ENCODE data around the gene SND1. TPM values are rescaled to one million over a fixed set of nuclear protein-coding genes. Genes with fewer than 3 reads are reported as not detected.

Gene SND1
- total and polyA plus RNA-seq, 10 donors: 61.7 to 173 (median 116) TPM

- WGBS, 5 donors: 92 to 96% (median 94%) methylated on average over 5 of the region's 5 CpGs
- DNase-seq: no peak
- Histone ChIP-seq H3K27ac (no peak overlapping the region), H3K9me3 (no peaks in the 10 kb centered on the region), H3K36me3 (peaks cover 0 to 58% (median 10%) of the 10 kb centered on the region in 6 donors), H3K27me3 (replicated peaks in 1 of 7) (no peaks in the 10 kb centered on the region), H3K4me3 (no peak overlapping the region), H3K4me1 (peaks cover 0 to 15% (median 0%) of the 10 kb centered on the region in 6 donors)
- intact Hi-C loops (cut with DNase I; ENCODE audit: low total_unique reads): no loop called here
- TF ChIP-seq POLR2AphosphoS5 (IDR thresholded peaks at IDR 0.05) (no peak), POLR2A (IDR thresholded peaks at IDR 0.05) (no peak)
- TF ChIP-seq, protein P1, sequence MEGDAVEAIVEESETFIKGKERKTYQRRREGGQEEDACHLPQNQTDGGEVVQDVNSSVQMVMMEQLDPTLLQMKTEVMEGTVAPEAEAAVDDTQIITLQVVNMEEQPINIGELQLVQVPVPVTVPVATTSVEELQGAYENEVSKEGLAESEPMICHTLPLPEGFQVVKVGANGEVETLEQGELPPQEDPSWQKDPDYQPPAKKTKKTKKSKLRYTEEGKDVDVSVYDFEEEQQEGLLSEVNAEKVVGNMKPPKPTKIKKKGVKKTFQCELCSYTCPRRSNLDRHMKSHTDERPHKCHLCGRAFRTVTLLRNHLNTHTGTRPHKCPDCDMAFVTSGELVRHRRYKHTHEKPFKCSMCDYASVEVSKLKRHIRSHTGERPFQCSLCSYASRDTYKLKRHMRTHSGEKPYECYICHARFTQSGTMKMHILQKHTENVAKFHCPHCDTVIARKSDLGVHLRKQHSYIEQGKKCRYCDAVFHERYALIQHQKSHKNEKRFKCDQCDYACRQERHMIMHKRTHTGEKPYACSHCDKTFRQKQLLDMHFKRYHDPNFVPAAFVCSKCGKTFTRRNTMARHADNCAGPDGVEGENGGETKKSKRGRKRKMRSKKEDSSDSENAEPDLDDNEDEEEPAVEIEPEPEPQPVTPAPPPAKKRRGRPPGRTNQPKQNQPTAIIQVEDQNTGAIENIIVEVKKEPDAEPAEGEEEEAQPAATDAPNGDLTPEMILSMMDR (IDR thresholded peaks at IDR 0.05 in 8 of 11, conservative IDR thresholded peaks at IDR 0.05 in 3 of 11): no peak
Observed at GRCh38 chr7:127934711-127935110, 282.7 kb downstream of the SND1 start.

GRCh38 chr7:127935847-127936376, 283.9 kb downstream of the SND1 start:
- DNase-seq: no peak
- Histone ChIP-seq H3K4me1 (peaks cover 0 to 4% (median 0%) of the 10 kb centered on the region in 6 donors), H3K36me3 (peaks cover 0 to 49% (median 5%) of the 10 kb centered on the region in 6 donors), H3K4me3 (no peak overlapping the region), H3K27me3 (replicated peaks in 1 of 7) (no peaks in the 10 kb centered on the region), H3K9me3 (no peaks in the 10 kb centered on the region), H3K27ac (no peak overlapping the region)
- intact Hi-C loops (cut with DNase I; ENCODE audit: low total_unique reads): no loop called here
- TF ChIP-seq, protein P1 (IDR thresholded peaks at IDR 0.05 in 8 of 11, conservative IDR thresholded peaks at IDR 0.05 in 3 of 11): no peak
- TF ChIP-seq POLR2AphosphoS5 (IDR thresholded peaks at IDR 0.05): peak in 1 of 3 donors; percentile 10
- TF ChIP-seq POLR2A (IDR thresholded peaks at IDR 0.05): no peak
- WGBS, 5 donors: 82 to 93% (median 86%) methylated on average over 6 of the region's 6 CpGs

- H3K9me3 ChIP-seq: no peaks in the 10 kb centered on the region
- no peak for DNase-seq
- no peak overlapping the region for H3K27ac ChIP-seq
- 83 to 94% (median 86%) methylated on average over 3 of the region's 3 CpGs for WGBS, 5 donors
- peaks cover 0 to 43% (median 2%) of the 10 kb centered on the region in 6 donors for H3K36me3 ChIP-seq
- intact Hi-C loops (cut with DNase I; ENCODE audit: low total_unique reads): no loop called here
- no peaks in the 10 kb centered on the region for H3K27me3 ChIP-seq (replicated peaks in 1 of 7)
- TF ChIP-seq POLR2AphosphoS5 (IDR thresholded peaks at IDR 0.05) (no peak), POLR2A (IDR thresholded peaks at IDR 0.05) (no peak)
- TF ChIP-seq, protein P1 (IDR thresholded peaks at IDR 0.05 in 8 of 11, conservative IDR thresholded peaks at IDR 0.05 in 3 of 11): no peak
- H3K4me1 ChIP-seq: peaks cover 0 to 4% (median 0%) of the 10 kb centered on the region in 6 donors
- H3K4me3 ChIP-seq: no peak overlapping the region
Observed at GRCh38 chr7:127937066-127937680, 285.2 kb downstream of the SND1 start.

DNA sequence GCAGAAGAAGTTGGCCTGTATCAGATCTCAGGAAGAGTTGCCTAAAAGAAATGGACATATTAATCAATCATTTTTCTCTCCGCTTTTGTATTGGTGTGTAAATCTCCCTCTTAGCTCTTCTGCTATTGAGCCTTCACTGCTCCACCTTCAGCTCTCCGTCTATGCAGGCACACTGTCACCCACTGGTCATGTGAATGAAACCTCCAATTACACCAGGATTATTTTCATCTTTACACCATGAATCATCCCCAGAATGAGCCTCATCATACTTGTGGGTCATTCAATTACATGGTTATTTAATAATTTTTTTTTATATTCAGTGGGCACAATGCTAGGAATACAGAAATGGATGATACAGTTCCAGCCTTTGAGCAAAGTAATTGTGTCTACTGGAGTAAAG, 286.6 kb downstream of the SND1 start:
- 90 to 96% (median 93%) methylated on average over 2 of the region's 2 CpGs for WGBS, 5 donors

More for the DNA sequence above, 286.6 kb downstream of the SND1 start:
- TF ChIP-seq POLR2AphosphoS5 (IDR thresholded peaks at IDR 0.05) (no peak), POLR2A (IDR thresholded peaks at IDR 0.05) (no peak)
- TF ChIP-seq, protein P1 (IDR thresholded peaks at IDR 0.05 in 8 of 11, conservative IDR thresholded peaks at IDR 0.05 in 3 of 11): no peak
- peaks cover 0 to 45% (median 0%) of the 10 kb centered on the region in 6 donors for H3K36me3 ChIP-seq
- no peak overlapping the region for H3K4me3 ChIP-seq
- H3K27ac ChIP-seq: no peak overlapping the region
- intact Hi-C loops (cut with DNase I; ENCODE audit: low total_unique reads): no loop called here
- no peaks in the 10 kb centered on the region for H3K27me3 ChIP-seq (replicated peaks in 1 of 7)
- peaks cover 0 to 4% (median 0%) of the 10 kb centered on the region in 6 donors for H3K4me1 ChIP-seq
- DNase-seq: no peak
- no peaks in the 10 kb centered on the region for H3K9me3 ChIP-seq
